ENCODE data around the gene KCNT1. TPM values are rescaled to one million over a fixed set of nuclear protein-coding genes. Genes with fewer than 3 reads are reported as not detected.

Gene KCNT1
- total RNA-seq, 1 donor from 2014 or later, result 0.39 TPM

DNA sequence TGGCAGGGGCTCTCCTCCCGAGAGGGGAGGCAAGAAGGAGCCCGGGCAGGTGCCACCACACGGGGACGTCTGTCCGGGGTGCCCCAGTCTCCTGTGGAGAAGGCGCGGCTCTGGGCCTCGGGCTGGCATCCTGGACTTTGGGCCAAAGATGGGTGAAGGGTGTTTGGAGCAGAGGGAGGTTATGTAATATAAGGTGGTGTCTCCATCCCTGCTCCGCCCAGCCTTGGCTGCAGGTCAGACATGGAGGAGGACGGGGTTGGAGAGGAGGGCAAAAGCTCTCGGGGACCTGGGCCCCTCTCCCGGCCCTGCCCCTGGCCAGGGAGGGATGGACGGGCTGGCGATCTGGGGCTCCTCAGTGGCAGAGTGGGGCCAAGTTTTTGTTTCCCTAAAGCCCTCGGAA, 1.5 kb upstream of the KCNT1 start:
- DNase-seq, result no peak

DNA sequence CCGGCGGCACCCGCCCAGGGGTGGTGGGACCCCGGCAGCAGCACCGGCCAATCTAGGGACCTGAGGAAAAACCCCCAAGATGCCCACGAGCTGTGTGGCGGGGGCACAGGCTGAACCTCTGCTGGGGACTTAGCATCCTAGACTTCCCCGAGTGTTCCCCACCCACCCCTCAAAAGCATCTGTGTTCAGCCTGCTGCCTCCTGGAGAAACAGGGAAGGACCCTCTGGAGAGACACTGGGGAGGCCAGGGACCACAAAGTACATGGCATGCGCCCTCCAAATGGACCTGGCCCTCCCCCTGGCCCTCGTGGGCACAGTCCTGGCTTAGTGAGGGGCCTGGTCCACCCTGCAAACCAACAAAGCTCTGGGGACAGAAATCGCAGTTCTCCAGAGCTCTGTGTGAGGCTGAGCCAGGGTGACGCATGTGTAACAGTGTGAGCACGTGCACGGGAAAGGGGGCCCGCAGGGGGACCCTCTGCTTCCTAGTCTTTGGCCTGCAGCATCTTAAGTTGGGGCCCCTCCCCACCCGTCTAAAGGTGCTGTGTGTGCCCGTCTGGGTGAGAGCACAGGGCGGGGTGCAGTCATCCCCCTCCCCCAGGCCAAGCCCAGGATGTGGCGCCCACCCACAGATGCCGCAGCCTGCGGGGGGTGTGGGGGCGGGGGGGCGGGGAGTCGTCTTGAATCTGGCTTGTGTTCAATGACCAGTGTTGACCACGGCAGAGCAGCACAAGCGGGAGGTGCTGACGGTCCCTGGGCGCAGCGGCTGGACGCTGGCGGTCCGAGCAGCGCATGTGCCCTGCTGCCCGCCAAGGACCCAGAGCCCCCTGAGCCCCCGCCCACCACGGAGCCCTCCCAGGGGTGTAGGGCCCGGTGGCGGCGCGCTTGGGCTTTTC, 672 bp upstream of the KCNT1 start:
- no peak for DNase-seq

DNA sequence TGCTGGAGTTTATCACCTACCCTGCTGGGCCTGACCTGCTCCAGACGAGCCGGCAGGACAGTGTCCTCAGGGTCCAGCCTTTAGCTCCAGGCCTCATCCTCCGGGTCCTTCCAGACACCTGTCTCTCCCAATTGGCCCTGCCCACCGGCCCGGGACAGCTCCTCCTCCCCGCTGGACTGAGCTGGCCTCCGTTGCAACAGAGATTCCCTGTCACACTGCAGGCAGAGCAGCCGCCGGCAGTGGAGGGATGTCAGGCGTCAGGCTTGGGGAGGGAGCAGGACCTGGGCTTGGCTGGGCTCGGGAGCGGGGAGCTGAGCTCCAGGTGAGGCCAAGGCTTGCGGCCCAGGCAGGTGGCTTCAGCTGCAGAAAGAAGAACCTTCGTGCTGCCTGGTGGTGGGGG, 1.7 kb downstream of the KCNT1 start:
- DNase-seq, result no peak

DNA sequence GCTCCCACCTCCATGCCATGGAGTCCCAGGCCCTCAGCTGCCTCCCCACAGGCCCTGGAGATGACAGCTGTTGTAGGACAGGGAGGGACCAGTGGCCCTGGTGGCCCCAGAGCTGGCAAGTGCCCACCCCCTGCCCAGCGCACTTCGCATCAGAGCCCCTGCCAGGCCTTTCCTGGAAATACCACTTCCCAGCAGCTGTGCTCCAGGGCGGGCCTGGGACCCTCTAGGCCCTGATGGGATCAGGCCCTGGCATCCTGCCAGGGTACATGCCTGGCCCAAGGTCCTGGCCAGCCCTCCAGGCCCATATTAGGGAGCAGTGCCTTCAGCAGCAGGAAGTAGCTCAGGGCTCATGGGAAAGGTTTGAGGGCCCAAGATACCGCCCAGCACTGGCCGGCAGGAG, 2.5 kb downstream of the KCNT1 start:
- peak; percentile 28 for DNase-seq

DNA sequence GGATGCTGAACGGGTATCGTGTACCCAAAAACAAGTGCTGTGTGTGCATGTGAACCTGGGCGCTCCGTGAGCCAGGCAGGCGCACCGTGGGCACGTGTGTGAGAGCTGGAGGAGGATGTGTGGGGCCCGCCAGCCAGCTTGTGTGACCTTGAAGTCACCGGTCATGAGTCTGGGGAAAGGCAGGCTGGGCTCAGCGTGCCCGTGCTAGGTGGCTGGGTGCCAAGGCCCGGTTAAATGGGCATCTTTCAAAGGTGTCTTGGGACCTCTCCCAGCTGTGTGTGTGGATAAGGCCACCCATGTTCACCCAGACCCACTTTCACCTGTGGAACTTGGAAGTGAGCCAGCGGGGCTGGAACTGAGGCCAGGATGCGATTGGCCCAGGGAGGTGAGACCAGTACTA, 3.4 kb downstream of the KCNT1 start:
- no peak for DNase-seq

DNA sequence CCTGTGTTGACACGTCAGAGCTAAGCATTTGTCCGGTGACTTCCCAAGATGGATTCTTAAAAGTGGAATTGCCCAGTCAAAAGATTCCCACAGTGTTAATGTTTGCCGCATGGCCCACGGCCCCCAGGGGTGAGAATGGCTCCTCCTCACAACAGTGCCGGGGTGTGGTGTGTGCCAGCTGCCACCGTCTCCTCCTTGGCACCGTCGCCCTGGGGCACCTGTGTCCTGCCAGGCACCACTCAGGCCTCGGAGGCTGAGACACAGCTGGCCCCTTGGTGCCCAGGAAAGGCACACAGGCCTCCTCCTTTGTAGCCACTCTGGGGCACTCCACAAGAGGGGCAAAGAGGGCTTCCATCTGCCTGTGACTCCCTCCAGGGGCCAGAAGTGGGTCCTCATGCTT, 4.3 kb downstream of the KCNT1 start:
- no peak for DNase-seq

DNA sequence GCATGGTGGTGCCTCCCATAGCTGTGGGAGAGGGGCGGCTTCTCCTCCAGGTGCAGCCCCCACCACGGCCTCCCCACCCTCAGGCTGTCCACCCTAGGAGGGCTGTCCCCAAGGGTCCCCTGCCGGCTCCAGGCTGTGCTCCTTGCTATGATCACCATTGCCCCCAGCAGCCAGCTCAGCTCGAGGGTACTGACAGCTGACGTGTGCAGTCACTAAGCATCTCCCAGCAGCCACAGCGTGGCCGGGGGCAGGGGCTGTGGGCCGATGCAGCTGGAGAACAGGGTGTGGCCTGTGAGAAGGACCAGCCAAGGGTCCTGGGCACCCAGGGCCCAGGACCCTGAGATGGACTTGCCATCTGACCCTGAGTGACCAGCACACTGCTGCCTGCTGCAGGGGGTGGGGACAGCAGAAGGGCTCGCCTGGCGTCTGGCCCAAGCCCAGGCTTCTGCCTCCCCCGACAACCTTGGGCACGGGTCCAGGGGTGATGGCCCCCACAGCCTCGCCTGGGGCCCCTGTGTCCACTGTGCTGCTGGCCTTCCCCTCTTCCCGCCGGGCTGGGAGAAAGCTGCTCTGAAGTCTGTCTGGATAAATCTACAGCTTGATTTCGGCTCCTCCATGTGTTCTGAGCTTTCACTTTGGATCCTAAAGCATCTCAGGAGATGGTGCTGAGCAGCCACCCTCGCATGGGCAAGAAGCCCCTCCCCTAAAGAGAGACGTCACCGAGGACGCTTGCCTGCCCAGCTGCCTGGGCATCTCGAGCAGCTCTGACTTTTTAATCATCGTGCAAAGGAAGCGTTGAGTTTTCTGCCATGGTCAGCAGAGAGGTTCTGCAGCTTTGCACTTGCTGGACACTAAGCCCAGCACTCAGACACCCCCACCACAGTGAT, 5.5 kb downstream of the KCNT1 start:
- no peak for DNase-seq

DNA sequence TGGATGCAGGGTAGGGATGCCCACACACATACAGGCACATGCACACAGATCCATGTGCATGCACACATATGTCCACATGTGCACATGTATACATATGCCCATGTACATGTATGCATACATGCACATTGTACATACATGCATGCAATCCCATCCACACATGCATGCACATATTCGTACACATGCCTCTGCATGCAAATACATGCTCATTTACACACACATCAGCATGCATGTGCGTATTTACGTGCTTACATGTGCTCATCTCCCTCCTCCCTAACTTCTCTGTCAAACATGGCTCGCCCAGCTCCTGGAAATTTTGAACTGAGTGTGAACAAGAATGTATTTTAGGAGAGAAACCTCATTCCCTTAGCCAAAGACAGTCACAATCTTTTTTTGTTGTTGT, 6.2 kb downstream of the KCNT1 start:
- no peak for DNase-seq

DNA sequence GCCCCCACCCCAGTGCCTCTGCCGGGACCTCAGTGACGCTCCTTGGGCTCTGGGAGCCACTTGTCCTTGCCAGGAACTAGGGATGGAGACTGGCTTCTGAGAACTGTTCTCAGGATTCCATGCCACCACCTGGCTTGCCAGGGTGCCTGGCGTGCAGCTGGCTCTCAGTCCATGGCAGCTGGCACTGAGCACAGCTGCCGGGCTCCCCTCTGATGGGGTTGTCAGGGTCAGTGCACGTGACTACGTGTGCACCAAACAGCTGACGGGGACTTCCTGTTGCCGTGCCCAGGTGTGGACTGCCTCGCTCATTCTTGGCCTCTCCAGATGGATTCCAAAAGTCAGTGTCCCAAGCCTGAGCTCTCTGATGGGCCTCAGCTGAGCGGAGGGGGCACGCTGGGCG, 9.4 kb downstream of the KCNT1 start:
- DNase-seq, result no peak

DNA sequence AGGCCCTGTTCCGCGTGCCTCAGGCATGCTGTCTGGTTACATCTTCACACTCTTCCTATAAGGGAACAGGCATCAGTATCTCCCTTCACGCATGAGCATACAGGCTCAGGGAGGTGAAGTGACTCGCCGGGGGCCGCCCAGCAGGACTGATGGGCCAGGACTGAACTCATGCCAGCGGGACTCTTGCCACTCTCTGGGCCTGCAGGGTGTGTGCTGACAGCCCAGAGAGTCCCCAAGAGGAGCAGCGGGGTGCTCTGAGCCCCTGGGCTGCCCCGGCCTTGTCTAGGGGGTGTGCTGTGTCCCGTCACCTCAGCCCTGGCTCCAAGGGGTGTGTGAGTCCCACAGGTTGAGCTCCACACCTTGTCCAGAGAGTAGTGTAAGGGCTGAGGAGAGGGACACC, 9.9 kb downstream of the KCNT1 start:
- DNase-seq, result no peak

DNA sequence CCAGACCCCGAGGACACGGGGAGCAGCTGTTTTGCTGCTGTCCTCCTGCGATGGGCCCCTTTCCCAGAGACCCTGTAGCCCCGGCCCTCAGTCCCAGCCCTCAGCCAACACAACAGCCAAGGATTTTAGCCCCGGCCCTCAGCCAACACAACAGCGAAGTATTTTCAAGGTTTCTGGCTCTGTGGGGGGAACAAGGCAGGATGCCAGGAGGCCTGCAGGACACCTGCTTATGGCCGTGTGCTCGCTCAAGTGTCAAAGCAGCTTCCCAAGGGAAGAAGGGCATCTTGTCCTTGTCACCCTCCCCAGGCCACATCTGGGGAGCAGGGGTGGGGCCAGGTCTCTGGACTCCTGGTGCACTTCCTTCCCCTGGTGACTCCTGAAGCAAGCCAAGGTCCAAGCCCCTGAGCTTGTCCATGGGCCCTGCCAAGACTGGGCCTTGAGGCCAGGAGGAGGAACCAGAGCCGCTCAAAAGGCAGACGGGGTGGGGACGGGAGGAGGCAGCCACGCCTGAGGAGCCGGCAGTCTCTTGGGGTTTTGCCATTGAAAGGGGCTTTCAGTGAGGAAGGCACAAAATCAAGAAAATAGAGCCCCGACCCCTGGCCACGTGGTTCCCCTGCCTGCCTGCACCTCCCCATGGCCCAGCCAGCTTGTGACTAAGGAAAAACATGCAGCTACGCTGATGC, 10.8 kb downstream of the KCNT1 start:
- DNase-seq, result no peak

DNA sequence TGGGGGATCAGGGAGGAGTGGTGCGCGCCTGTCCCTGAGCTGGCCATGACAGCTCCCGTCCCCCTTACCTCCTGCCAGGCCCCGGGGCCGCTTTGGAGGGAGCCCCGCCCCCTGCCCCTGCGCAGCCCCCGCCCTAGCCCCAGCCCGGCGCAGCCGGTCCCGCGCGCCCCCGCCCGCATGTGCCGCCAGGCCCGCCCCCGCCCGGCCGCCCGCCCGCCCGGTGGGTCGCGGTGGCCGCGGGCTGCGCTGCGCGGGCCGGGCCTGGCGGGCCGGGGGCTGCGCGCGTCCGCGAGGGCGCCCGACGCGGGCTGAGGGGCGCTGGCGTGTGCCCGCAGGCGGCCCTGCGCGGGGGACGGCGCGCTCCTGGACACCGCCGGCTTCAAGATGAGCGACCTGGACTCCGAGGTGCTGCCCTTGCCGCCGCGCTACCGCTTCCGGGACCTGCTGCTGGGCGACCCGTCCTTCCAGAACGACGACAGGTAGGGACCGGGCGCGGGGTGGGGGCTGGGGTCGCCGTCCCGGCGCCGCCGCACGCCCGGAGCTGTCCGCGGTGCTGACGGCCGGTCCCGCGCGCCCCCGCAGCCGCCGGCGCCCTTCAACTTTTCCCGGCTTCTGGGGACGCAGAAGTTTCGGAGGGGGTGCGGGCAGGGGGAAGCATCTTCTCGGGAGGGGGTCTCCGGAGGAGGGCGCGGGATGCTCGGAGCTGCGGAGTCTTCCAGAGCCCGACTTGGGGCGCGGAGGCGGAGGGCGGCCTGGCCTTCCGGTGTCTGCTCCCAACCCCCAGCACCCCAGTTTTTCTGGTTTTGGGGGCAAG, 12.5 kb downstream of the KCNT1 start:
- no peak for DNase-seq

DNA sequence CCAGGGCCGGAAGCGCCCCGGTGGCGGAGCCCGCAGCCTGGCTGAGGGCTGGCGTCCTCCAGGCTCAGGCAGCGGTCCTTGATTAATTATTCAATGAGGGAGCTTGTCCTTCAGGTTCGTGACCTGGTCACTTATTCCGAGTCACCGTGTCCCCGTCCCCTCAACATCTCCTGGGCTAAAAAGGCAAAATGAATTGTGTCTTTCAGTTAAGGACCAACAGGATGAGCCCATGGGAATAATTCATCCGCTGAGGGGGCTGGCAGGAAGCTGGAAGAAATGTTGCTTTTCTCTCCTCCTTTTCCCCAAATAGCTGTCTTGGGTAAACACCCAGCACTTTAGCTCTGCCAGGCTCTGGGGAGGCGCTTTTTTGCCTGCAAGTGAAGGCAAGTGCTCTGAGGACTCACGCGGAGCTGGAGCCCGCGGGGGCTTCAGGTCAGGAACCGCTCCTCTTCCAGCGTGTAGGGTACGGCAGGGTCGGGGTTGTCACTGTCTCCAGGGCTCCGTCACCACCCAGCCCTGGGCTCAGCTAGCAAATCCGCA, 13.1 kb downstream of the KCNT1 start:
- no peak for DNase-seq

DNA sequence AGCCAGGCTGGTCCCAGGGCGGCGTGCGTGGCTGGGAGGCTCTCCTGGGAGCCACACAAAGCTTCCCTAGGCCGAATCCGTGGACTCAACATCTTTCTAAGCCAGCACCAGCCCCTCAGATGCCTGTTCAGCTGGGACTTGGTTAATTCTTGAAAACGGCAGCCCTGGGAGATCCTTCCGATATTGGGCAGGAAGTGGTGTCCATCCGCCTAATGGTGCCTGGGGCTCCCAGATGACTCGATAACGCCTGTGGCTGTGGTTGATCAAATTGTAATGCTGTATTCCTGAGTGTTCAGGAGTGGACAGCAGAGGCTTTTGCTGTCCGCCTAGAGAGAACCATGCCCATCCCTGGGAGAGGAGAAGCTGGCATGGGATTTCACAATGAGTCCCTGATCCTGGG, 14.1 kb downstream of the KCNT1 start:
- no peak for DNase-seq

DNA sequence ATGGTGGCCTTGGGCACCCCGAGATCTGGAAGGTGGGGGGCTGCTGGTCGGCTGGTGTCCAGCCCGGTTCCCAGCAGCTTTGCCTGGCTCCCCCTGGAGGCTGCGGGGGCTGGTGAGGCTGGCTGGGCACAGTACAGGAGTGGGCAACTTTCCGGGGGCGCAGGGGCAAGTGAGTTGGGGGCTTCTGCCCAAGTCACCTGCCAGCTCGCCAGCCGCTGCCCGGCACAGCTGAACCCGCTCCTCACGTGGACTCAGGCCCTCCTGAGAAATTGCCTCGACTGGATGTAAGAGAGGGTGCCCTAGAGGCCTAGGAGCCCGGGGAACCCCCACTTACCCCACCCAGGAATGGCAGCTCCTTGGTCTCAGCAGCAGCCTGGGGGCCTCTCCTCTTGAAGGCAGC, 15.4 kb downstream of the KCNT1 start:
- no peak for DNase-seq

DNA sequence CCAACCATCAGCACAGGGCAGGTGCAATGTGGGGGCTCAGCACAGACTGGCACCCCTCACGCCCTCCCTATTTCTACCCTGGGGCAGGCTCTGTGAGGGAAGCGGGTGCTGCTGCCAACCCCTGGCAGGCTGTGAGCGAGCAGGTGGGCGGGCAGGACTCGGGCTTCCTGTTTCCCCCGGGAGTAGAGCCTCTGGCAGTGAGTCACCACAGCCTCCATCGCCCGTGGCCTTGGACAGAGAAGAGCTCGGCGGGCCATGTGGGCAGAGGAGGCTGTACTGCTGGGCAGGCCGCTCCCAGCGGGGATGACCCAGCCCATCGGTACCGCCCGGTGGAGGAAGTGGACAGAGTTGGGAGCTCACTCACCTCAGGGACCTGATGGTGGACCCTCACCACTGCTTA, 16.6 kb downstream of the KCNT1 start:
- no peak for DNase-seq

DNA sequence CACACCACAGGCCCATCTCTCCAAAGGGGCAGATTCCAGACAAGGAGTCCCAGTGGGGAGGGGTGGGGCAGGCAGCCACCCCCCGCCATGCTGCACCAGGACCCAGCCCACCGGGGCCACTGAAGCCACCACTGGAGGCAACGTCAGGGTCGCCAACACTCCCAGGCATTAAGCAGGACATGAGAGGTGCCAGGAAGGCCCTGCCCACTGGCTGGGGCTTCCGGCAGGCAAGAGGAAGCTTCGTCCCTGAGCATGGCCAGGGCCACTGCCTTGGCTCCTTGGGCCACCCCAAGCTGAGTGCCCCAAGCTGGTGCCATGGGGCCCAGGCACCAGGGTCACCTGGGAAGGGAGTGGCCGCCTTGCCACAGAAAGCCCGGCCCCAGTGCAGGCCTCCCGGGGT, 17.5 kb downstream of the KCNT1 start:
- DNase-seq, result no peak

DNA sequence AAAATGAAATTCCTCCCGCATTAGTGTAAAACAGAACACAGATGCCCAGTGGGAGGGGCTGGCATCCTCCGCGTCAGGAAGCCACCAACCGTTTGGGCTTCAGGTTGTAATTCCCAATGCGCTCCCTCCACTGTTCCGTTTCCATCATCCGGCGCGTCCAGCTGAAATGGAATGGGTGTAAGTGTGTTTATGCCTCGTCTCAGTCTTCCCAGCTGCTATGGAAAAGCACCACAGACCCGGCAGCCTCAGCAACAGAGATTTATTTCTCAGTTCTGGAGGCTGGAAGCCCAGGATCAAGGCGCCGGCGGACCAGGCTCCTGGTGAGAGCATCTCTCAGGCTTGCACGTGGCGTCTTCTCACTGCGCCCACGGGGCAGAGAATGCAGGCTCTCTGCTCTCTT, 20.4 kb downstream of the KCNT1 start:
- DNase-seq, result no peak

DNA sequence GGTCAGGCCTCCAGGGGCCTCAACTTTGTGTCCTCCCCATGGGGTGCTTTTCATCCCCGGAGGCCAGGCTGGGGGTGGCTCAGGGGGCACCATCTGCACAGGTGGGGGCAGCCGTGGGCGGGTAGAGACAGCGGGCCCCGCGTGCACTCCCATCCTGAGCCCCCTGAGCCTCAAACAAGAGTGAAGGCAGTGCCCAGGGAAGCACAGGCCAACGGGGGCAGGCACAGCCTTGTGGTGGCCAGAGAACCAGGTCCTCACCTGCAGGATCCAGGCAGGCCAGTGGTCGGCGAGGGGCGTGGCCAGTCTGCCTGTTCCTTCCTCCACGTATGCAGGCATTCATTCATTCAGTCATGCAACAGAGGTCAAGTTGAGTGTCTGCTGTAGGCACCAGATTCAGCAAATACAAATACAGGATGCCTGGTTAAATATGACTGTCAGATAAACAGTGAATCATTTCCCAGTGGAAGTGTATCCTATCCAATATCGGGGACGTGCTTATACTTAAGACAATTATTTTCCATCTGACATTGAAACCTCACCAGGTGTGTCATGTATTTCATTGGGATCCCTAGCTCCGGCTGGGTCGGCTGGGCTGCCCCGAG, 22.3 kb downstream of the KCNT1 start:
- DNase-seq, result no peak

DNA sequence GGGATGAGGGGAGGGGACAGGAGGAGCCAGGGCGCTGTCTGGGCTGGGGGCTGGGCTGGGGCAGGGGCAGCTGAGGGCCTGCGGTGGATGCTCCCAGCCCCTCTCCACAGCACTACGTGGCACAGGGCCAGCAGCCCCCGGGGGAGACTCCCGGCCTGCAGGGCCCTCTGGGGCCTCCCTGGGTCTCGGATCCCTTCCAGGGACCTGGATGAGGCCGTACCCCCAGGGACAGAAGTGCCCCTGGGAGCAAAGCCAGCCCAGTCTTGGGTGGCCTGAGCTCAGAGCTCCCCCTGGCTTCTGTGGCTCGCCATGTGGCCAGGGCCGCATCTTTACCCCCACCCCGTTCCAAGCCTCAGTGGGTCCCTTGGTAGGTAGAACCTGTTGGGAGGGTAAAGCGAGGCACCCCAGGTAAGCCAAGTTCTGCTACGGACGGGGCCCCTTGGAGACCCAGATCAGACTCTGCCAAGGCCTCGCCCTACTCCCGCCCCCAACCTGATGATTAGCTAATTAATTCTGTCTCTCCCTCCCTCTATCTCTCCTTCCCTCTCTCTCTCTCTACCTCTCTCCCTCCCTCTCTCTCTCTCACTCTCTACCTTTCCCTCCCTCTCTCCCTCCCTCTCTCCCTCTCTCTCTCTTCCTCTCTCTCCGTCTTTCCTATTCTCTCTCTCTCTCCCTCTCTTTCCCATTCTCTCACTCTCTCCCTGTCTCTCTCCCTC, 24.3 kb downstream of the KCNT1 start:
- no peak for DNase-seq
